WTC11 (cell line): ENCODE measurements around the gene GRAMD1B. TPM values are rescaled to one million over a fixed set of nuclear protein-coding genes. Genes with fewer than 3 reads are reported as not detected.

Source experiments
- ATAC-seq: fragments of 200-7000 bp; cut with Tn5 transposase; 2 replicates; pipeline ENCODE4 v1.10.0; 2021; ENCODE audit warnings: mild to moderate bottlenecking, moderate library complexity
- CTCF ChIA-PET: fragments of 300-600 bp; sonication (Branson Sonifier 250); formaldehyde crosslinking; loops from one replicate; lab custom pipeline; 2021; ENCODE audit warnings: antibody characterized with exemption; lab: Charles Lee
- POLR2A ChIA-PET: fragments of 350-600 bp; sonication (Branson Sonifier 250); formaldehyde crosslinking; loops from one replicate; lab custom pipeline; 2021; ENCODE audit warnings: antibody characterized with exemption; lab: Charles Lee
- DNase-seq: peaks from one replicate; pipeline ENCODE4 v3.0.0; 2021; ENCODE audit warnings: low spot score
- H3K27ac Mint-ChIP-seq: 2 replicates; pipeline ENCODE4 v1.8.0; 2021; ENCODE audit warnings: mixed read lengths
- H3K27me3 Mint-ChIP-seq: 2 replicates; pipeline ENCODE4 v1.8.0; 2021; ENCODE audit warnings: low read depth, mild to moderate bottlenecking, moderate library complexity, mixed read lengths
- H3K36me3 Mint-ChIP-seq: 2 replicates; pipeline ENCODE4 v1.8.0; 2021; ENCODE audit warnings: mixed read lengths
- H3K4me1 Mint-ChIP-seq: 2 replicates; pipeline ENCODE4 v1.8.0; 2022; ENCODE audit warnings: mixed read lengths
- H3K4me3 Mint-ChIP-seq: 2 replicates; pipeline ENCODE4 v1.8.0; 2021; ENCODE audit warnings: mild to moderate bottlenecking, moderate library complexity, mixed read lengths
- H3K9me3 Mint-ChIP-seq: 2 replicates; pipeline ENCODE4 v1.8.0; 2021; ENCODE audit warnings: mixed read lengths
- ATF1 ChIP-seq: sonication (generic); formaldehyde crosslinking; IDR thresholded peaks from 2 replicates; pipeline ENCODE4 v1.8.1; 2023; ENCODE audit warnings: mild to moderate bottlenecking, moderate library complexity, missing genetic modification reagents
- ELF4 ChIP-seq: sonication (generic); formaldehyde crosslinking; IDR thresholded peaks from 2 replicates; pipeline ENCODE4 v1.8.1; 2022; ENCODE audit warnings: low read depth, mild to moderate bottlenecking, moderate library complexity, missing genetic modification reagents
- ESRRA ChIP-seq: sonication (generic); formaldehyde crosslinking; IDR thresholded peaks from 2 replicates; pipeline ENCODE4 v1.8.1; 2022; ENCODE audit warnings: mild to moderate bottlenecking, missing genetic modification reagents, borderline replicate concordance
- FOXK1 ChIP-seq: sonication (generic); formaldehyde crosslinking; IDR thresholded peaks from 2 replicates; pipeline ENCODE4 v1.8.0; 2022; ENCODE audit warnings: mild to moderate bottlenecking, moderate library complexity, missing genetic modification reagents
- GRHL2 ChIP-seq: fragments of 250-450 bp; sonication (Bioruptor Pico); IDR thresholded peaks from 2 replicates; pipeline ENCODE4 v1.8.0; 2022; ENCODE audit warnings: mild to moderate bottlenecking, moderate library complexity; ENCODE audit not compliant: insufficient replicate concordance, severe bottlenecking
- IRF1 ChIP-seq: sonication (generic); formaldehyde crosslinking; IDR thresholded peaks from 2 replicates; pipeline ENCODE4 v1.8.0; 2023; ENCODE audit warnings: missing genetic modification reagents
- IRF2 ChIP-seq: sonication (generic); formaldehyde crosslinking; IDR thresholded peaks from 2 replicates; pipeline ENCODE4 v1.8.0; 2022; ENCODE audit warnings: low read depth, missing genetic modification reagents, borderline replicate concordance
- JAZF1 ChIP-seq: fragments of 250-450 bp; sonication (Bioruptor Pico); IDR thresholded peaks from 2 replicates; pipeline ENCODE4 v1.9.0; 2021; ENCODE audit warnings: moderate library complexity, mild to moderate bottlenecking, inconsistent platforms
- JUN ChIP-seq: sonication (generic); formaldehyde crosslinking; IDR thresholded peaks from 2 replicates; pipeline ENCODE4 v1.8.0; 2023; ENCODE audit warnings: mild to moderate bottlenecking, missing genetic modification reagents
- MAX ChIP-seq: sonication (generic); formaldehyde crosslinking; IDR thresholded peaks from 2 replicates; pipeline ENCODE4 v1.8.0; 2022; ENCODE audit warnings: mild to moderate bottlenecking, missing genetic modification reagents
- MYBL2 ChIP-seq: sonication (generic); formaldehyde crosslinking; IDR thresholded peaks from 2 replicates; pipeline ENCODE4 v1.8.1; 2023; ENCODE audit warnings: mild to moderate bottlenecking, moderate library complexity, missing genetic modification reagents
- TCF7 ChIP-seq: sonication (generic); formaldehyde crosslinking; IDR thresholded peaks from 2 replicates; pipeline ENCODE4 v1.8.0; 2022; ENCODE audit warnings: mild to moderate bottlenecking, low read depth, missing genetic modification reagents, moderate library complexity
- ZNF263 ChIP-seq: sonication (generic); formaldehyde crosslinking; IDR thresholded peaks from 2 replicates; pipeline ENCODE4 v1.8.1; 2022; ENCODE audit warnings: low read depth, mild to moderate bottlenecking, moderate library complexity, missing genetic modification reagents
- ZNF317 ChIP-seq: sonication (generic); formaldehyde crosslinking; IDR thresholded peaks from 2 replicates; pipeline ENCODE4 v1.8.1; 2023; ENCODE audit warnings: low read depth, mild to moderate bottlenecking, moderate library complexity, missing genetic modification reagents, borderline replicate concordance
- ZNF396 ChIP-seq: fragments of 250-450 bp; sonication (Bioruptor Pico); IDR thresholded peaks from 2 replicates; pipeline ENCODE4 v1.8.0; 2021; ENCODE audit warnings: mild to moderate bottlenecking, moderate library complexity, borderline replicate concordance
- ZNF671 ChIP-seq: fragments of 250-450 bp; sonication (Bioruptor Pico); IDR thresholded peaks from 2 replicates; pipeline ENCODE4 v1.8.0; 2021; ENCODE audit warnings: mild to moderate bottlenecking
- total RNA-seq: library from RNA; stranded (reverse); gene quantifications from 3 replicates; pipeline ENCODE4 v1.2.3, GENCODE V29; 2021
- TF ChIP-seq, protein P1 (sequence below): sonication (generic); formaldehyde crosslinking; IDR thresholded peaks from 2 replicates; pipeline ENCODE4 v1.8.0; 2023; ENCODE audit warnings: mild to moderate bottlenecking, missing genetic modification reagents
- TF ChIP-seq, protein P2 (sequence below): sonication (generic); formaldehyde crosslinking; IDR thresholded peaks from 2 replicates; pipeline ENCODE4 v1.8.1; 2023; ENCODE audit warnings: mild to moderate bottlenecking, moderate library complexity, missing genetic modification reagents
- TF ChIP-seq, protein P3 (sequence below): sonication (generic); formaldehyde crosslinking; IDR thresholded peaks from 2 replicates; pipeline ENCODE4 v1.8.1; 2022; ENCODE audit warnings: missing genetic modification reagents, borderline replicate concordance
- TF ChIP-seq, protein P4 (sequence below): fragments of 250-450 bp; sonication (Bioruptor Pico); conservative IDR thresholded peaks from 2 replicates; pipeline ENCODE4 v1.9.0; 2021; ENCODE audit warnings: mild to moderate bottlenecking
- TF ChIP-seq, protein P5 (sequence below): fragments of 200-600 bp; IDR thresholded peaks from 2 replicates; pipeline ENCODE4 v1.8.0; 2022; ENCODE audit warnings: antibody characterized with exemption

Gene GRAMD1B
- total RNA-seq, 1 experiment from 2014 or later: 31.5 TPM

- DNase-seq: no peak
- Mint-ChIP-seq H3K9me3 (no peaks in the 10 kb centered on the region), H3K4me1 (peaks cover 5% of the 10 kb centered on the region), H3K4me3 (no peak overlapping the region), H3K27me3 (no peaks in the 10 kb centered on the region; the same call in 1 of the 2 replicates), H3K36me3 (no peaks in the 10 kb centered on the region), H3K27ac (no peak overlapping the region)
- CTCF ChIA-PET: interaction anchor here (0.9 kb wide), 1 partner anchor 158 kb away, joined by 3 read pairs; no protein-coding TSS in a partner anchor
- ATAC-seq: no peak
- POLR2A ChIA-PET: no interaction called here
- TF ChIP-seq, protein P1, sequence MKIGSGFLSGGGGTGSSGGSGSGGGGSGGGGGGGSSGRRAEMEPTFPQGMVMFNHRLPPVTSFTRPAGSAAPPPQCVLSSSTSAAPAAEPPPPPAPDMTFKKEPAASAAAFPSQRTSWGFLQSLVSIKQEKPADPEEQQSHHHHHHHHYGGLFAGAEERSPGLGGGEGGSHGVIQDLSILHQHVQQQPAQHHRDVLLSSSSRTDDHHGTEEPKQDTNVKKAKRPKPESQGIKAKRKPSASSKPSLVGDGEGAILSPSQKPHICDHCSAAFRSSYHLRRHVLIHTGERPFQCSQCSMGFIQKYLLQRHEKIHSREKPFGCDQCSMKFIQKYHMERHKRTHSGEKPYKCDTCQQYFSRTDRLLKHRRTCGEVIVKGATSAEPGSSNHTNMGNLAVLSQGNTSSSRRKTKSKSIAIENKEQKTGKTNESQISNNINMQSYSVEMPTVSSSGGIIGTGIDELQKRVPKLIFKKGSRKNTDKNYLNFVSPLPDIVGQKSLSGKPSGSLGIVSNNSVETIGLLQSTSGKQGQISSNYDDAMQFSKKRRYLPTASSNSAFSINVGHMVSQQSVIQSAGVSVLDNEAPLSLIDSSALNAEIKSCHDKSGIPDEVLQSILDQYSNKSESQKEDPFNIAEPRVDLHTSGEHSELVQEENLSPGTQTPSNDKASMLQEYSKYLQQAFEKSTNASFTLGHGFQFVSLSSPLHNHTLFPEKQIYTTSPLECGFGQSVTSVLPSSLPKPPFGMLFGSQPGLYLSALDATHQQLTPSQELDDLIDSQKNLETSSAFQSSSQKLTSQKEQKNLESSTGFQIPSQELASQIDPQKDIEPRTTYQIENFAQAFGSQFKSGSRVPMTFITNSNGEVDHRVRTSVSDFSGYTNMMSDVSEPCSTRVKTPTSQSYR: no peak
- TF ChIP-seq TCF7 (no peak), FOXK1 (CRISPR knock-in tag) (no peak), ZNF317 (CRISPR knock-in tag) (no peak), ATF1 (CRISPR knock-in tag) (no peak), ZNF396 (CRISPR knock-in tag) (no peak), MAX (no peak), ZNF263 (no peak)
- TF ChIP-seq, protein P2, sequence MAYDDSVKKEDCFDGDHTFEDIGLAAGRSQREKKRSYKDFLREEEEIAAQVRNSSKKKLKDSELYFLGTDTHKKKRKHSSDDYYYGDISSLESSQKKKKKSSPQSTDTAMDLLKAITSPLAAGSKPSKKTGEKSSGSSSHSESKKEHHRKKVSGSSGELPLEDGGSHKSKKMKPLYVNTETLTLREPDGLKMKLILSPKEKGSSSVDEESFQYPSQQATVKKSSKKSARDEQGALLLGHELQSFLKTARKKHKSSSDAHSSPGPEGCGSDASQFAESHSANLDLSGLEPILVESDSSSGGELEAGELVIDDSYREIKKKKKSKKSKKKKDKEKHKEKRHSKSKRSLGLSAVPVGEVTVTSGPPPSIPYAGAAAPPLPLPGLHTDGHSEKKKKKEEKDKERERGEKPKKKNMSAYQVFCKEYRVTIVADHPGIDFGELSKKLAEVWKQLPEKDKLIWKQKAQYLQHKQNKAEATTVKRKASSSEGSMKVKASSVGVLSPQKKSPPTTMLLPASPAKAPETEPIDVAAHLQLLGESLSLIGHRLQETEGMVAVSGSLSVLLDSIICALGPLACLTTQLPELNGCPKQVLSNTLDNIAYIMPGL (CRISPR knock-in tag): no peak
- TF ChIP-seq, protein P3, sequence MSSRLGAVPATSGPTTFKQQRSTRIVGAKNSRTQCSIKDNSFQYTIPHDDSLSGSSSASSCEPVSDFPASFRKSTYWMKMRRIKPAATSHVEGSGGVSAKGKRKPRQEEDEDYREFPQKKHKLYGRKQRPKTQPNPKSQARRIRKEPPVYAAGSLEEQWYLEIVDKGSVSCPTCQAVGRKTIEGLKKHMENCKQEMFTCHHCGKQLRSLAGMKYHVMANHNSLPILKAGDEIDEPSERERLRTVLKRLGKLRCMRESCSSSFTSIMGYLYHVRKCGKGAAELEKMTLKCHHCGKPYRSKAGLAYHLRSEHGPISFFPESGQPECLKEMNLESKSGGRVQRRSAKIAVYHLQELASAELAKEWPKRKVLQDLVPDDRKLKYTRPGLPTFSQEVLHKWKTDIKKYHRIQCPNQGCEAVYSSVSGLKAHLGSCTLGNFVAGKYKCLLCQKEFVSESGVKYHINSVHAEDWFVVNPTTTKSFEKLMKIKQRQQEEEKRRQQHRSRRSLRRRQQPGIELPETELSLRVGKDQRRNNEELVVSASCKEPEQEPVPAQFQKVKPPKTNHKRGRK (CRISPR knock-in tag): no peak
- TF ChIP-seq, protein P4, sequence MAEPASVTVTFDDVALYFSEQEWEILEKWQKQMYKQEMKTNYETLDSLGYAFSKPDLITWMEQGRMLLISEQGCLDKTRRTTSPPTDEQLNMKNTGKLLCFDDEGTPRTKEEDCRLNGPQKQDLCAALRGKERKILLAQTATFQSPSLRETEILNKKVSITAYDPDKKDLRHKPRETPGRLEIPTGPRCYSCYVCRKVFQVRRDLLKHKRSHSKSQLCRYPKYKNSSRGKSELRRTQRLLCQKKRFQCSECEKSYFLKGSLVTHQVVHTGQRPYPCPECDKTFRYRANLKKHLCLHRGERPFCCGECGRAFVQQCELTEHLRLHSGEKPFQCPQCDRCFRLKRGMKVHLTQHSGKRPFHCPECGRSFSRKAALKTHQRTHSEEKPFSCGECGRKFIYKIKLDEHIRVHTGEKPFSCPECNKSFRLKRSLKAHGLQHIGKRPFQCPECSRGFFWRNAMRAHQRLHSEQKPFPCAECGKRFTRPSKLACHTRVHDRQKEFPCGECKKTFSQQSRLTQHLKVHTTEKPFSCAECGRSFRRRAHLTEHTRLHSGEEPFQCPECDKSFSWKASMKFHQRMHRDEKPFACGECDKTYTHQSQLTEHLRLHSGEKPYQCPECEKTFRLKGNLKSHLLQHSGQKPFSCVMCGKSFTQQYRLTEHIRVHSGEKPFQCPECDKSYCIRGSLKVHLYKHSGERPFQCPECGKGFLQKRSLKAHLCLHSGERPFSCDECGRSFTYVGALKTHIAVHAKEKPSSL (CRISPR knock-in tag): no peak
- TF ChIP-seq, protein P5, sequence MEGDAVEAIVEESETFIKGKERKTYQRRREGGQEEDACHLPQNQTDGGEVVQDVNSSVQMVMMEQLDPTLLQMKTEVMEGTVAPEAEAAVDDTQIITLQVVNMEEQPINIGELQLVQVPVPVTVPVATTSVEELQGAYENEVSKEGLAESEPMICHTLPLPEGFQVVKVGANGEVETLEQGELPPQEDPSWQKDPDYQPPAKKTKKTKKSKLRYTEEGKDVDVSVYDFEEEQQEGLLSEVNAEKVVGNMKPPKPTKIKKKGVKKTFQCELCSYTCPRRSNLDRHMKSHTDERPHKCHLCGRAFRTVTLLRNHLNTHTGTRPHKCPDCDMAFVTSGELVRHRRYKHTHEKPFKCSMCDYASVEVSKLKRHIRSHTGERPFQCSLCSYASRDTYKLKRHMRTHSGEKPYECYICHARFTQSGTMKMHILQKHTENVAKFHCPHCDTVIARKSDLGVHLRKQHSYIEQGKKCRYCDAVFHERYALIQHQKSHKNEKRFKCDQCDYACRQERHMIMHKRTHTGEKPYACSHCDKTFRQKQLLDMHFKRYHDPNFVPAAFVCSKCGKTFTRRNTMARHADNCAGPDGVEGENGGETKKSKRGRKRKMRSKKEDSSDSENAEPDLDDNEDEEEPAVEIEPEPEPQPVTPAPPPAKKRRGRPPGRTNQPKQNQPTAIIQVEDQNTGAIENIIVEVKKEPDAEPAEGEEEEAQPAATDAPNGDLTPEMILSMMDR: no peak
Observed at GRCh38 chr11:123392844-123393243, 37.2 kb upstream of the GRAMD1B start.

DNA sequence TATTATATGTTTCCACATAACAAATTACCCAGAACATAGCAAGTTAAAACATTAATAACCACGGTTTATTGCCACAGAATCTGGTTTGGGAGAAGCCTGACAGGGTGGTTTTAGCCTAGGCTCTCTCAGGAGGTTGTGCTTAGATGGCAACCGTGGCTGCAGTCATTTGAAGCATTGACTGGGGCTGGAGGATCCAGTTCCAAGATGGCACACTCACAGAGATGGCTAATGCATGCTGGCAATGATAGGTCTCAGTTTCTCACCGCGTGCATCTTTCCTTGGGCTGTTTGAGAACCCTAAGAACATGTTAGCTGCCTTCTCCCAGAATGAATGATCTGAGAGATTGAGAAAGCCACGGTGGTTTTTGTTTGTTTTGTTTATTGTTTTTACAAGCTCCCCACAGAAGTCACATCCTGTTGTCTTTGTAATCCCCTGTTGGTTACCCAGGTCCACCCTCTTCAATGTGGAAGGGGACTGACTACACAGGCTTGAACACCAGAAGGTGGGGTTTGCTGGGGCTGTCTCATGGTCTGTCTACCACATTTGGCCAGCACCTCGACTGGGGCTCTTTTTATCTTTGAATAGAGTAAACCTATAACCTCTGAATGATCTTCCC is 36.6 kb upstream of the GRAMD1B start:
- ChIA-PET POLR2A (no interaction called here), CTCF (interaction anchor here (0.9 kb wide), 1 partner anchor 158 kb away, joined by 3 read pairs; no protein-coding TSS in a partner anchor)
- H3K9me3 Mint-ChIP-seq: no peaks in the 10 kb centered on the region
- peaks cover 5% of the 10 kb centered on the region for H3K4me1 Mint-ChIP-seq
- H3K27me3 Mint-ChIP-seq: no peaks in the 10 kb centered on the region; the same call in 1 of the 2 replicates
- TF ChIP-seq GRHL2 (CRISPR knock-in tag): no peak
- no peak for TF ChIP-seq JAZF1 (CRISPR knock-in tag)
- TF ChIP-seq IRF2 (CRISPR knock-in tag): no peak
- no peak for TF ChIP-seq MYBL2 (CRISPR knock-in tag)
- no peak for TF ChIP-seq ESRRA
- no peak for TF ChIP-seq ZNF671 (CRISPR knock-in tag)
- TF ChIP-seq ELF4 (CRISPR knock-in tag): no peak
- no peak for TF ChIP-seq JUN
- TF ChIP-seq IRF1: no peak
- no peak for ATAC-seq
- no peak overlapping the region for H3K4me3 Mint-ChIP-seq
- H3K27ac Mint-ChIP-seq: no peak overlapping the region
- H3K36me3 Mint-ChIP-seq: no peaks in the 10 kb centered on the region
- DNase-seq: no peak
